ENCODE results near the gene UBA6. TPM values are rescaled to one million over a fixed set of nuclear protein-coding genes. Genes with fewer than 3 reads are reported as not detected.

UBA6 gene
- total RNA-seq, 1 experiment from 2014 or later = 72.2 TPM

GRCh38 chr4:67743194-67743593 is 42.2 kb upstream of the UBA6 start:
- H3K14ac ChIP-seq (ENCODE audit: insufficient read depth, low read length) = no peak overlapping the region
- H3K9ac ChIP-seq (ENCODE audit: extremely low read depth, insufficient read length, low read length) = no peak overlapping the region
- H4K91ac ChIP-seq (ENCODE audit: insufficient read length, low read depth, low read length) = no peak overlapping the region
- TF ChIP-seq, protein P1, sequence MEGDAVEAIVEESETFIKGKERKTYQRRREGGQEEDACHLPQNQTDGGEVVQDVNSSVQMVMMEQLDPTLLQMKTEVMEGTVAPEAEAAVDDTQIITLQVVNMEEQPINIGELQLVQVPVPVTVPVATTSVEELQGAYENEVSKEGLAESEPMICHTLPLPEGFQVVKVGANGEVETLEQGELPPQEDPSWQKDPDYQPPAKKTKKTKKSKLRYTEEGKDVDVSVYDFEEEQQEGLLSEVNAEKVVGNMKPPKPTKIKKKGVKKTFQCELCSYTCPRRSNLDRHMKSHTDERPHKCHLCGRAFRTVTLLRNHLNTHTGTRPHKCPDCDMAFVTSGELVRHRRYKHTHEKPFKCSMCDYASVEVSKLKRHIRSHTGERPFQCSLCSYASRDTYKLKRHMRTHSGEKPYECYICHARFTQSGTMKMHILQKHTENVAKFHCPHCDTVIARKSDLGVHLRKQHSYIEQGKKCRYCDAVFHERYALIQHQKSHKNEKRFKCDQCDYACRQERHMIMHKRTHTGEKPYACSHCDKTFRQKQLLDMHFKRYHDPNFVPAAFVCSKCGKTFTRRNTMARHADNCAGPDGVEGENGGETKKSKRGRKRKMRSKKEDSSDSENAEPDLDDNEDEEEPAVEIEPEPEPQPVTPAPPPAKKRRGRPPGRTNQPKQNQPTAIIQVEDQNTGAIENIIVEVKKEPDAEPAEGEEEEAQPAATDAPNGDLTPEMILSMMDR (conservative IDR thresholded peaks at IDR 0.05) = no peak
- no peak overlapping the region for H3K4me2 ChIP-seq (ENCODE audit: insufficient read depth, insufficient read length, low read length)
- no peak overlapping the region for H3K4ac ChIP-seq (ENCODE audit: low read depth, low read length)
- H2BK120ac ChIP-seq (ENCODE audit: low read depth, low read length, poor library complexity, severe bottlenecking) = no peak overlapping the region
- H3K27ac ChIP-seq (ENCODE audit: insufficient read length, low read depth, low read length) = no peak overlapping the region
- H3K79me2 ChIP-seq (ENCODE audit: insufficient read depth, low read length) = no peaks in the 10 kb centered on the region
- no peak overlapping the region for H2AK5ac ChIP-seq (ENCODE audit: insufficient read length, low read length)
- no peaks in the 10 kb centered on the region for H3K9me3 ChIP-seq (ENCODE audit: control insufficient read depth, low read depth, low read length)
- WGBS (ENCODE audit: extremely low coverage, insufficient read length, low lambda C conversion rate) = no CpG with 5 or more reads among the region's 3 CpGs
- H2BK20ac ChIP-seq (ENCODE audit: low read depth, low read length, poor library complexity, severe bottlenecking) = no peak overlapping the region
- no peak overlapping the region for H3K4me3 Mint-ChIP-seq
- H3K79me1 ChIP-seq (ENCODE audit: insufficient read depth, low read depth, low read length, poor library complexity, severe bottlenecking) = no peaks in the 10 kb centered on the region
- H3K27me3 ChIP-seq (ENCODE audit: insufficient read depth, low read length) = no peaks in the 10 kb centered on the region
- H2BK5ac ChIP-seq (ENCODE audit: insufficient read length, low read length) = no peak overlapping the region
- no peaks in the 10 kb centered on the region for H3K4me1 ChIP-seq (ENCODE audit: insufficient read depth, low read length)
- H3K18ac ChIP-seq (ENCODE audit: insufficient read length, low read depth, low read length) = no peak overlapping the region
- H3K36me3 Mint-ChIP-seq (ENCODE audit: insufficient read depth in 1 of 3, low read depth in 3 of 3) = no peaks in the 10 kb centered on the region
- DNase-seq = no peak
- H4K5ac ChIP-seq (ENCODE audit: insufficient read length, low read depth, low read length) = no peak overlapping the region
- no peaks in the 10 kb centered on the region for H4K20me1 ChIP-seq (ENCODE audit: control insufficient read depth, insufficient read depth, insufficient read length)
- H2BK12ac ChIP-seq (ENCODE audit: insufficient read length, low read depth, low read length) = no peak overlapping the region
- no peak overlapping the region for H2AFZ ChIP-seq (ENCODE audit: low read length)
- H3K23me2 ChIP-seq (ENCODE audit: insufficient read length, low read depth, low read length, poor library complexity, severe bottlenecking) = no peaks in the 10 kb centered on the region
- H3K23ac ChIP-seq (ENCODE audit: insufficient read length, low read depth, low read length) = no peak overlapping the region
- H3K4me1 Mint-ChIP-seq = no peaks in the 10 kb centered on the region
- no peak overlapping the region for H3K56ac ChIP-seq (ENCODE audit: insufficient read length, low read depth, low read length)
- no peak overlapping the region for H4K8ac ChIP-seq (replicated peaks; ENCODE audit: insufficient read length, low read depth, low read length)
- H3K27me3 Mint-ChIP-seq (ENCODE audit: low read depth) = no peaks in the 10 kb centered on the region
- no peak overlapping the region for H3T11ph ChIP-seq (ENCODE audit: low read length)
- no peaks in the 10 kb centered on the region for H3K9me3 Mint-ChIP-seq
- no peak overlapping the region for H3K27ac Mint-ChIP-seq
- no peak overlapping the region for H2BK15ac ChIP-seq (ENCODE audit: low read depth, low read length)

All from H9 (cell line).